Vagina (tissue), 2 donors: ENCODE measurements around the gene CENPS.

Source experiments
- POLR2AphosphoS5 ChIP-seq, 2 donors: sonication (generic); formaldehyde crosslinking; IDR thresholded peaks; one replicate each; pipeline ENCODE4 v1.9.0; 2017; ENCODE audit warnings: antibody characterized with exemption in 2 of 2, mild to moderate bottlenecking in 2 of 2, low read depth in 1 of 2; ENCODE audit not compliant: insufficient read depth in 1 of 2
- TF ChIP-seq, protein P1 (sequence below), 3 experiments: fragments of 450-650 bp in 2 of 3; fragments of 200-600 bp in 1 of 3; sonication (generic) in 1 of 3; IDR thresholded peaks; one replicate each; pipeline ENCODE4 v1.5.1; 2017 to 2019; ENCODE audit warnings: antibody characterized with exemption in 3 of 3, mild to moderate bottlenecking in 2 of 3, moderate library complexity in 2 of 3

DNA sequence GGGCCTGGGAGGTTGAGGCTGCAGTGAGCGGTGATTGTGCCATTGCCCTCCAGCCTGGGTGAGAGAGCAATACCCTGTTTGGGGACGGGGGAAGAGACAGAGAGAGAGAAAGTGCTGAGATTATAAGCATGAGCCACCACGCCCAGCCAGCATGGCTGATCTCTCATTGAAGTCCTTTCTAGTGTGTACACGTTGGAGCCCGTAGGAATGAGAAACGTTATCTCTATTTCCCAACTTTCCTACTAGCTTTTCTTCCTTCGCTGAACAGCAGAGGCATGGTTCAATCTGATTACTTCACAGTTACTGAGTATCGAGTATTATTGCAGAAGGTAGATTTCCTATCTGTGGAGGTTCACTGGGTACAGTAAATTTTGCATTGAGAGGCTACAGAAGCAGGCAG, 49.1 kb downstream of the CENPS start:
- TF ChIP-seq, protein P1, sequence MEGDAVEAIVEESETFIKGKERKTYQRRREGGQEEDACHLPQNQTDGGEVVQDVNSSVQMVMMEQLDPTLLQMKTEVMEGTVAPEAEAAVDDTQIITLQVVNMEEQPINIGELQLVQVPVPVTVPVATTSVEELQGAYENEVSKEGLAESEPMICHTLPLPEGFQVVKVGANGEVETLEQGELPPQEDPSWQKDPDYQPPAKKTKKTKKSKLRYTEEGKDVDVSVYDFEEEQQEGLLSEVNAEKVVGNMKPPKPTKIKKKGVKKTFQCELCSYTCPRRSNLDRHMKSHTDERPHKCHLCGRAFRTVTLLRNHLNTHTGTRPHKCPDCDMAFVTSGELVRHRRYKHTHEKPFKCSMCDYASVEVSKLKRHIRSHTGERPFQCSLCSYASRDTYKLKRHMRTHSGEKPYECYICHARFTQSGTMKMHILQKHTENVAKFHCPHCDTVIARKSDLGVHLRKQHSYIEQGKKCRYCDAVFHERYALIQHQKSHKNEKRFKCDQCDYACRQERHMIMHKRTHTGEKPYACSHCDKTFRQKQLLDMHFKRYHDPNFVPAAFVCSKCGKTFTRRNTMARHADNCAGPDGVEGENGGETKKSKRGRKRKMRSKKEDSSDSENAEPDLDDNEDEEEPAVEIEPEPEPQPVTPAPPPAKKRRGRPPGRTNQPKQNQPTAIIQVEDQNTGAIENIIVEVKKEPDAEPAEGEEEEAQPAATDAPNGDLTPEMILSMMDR (IDR thresholded peaks at IDR 0.05) = no peak
- TF ChIP-seq POLR2AphosphoS5 (IDR thresholded peaks at IDR 0.05; ENCODE audit: insufficient read depth in 1 of 2, low read depth in 1 of 2) = no peak
